ENCODE results near the gene ZNF266.

DNA sequence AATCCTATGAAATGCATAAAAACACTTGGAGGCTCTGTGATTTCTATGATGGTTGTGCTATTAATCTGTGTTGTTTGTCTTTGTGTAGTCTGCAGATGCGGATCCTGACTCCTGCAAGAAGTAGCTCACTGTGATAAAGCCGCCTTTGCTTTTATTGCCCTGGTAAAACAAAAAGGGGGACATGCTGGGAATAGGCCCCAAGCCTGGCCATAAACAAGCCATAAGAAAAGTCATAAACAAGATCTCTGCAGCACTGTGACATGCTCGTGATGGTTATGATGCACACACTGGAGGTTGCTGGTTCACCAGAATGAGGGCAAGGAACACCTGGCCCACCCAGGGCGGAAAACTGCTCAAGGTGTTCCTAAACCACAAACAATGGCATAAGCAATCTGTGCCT lies 26.6 kb upstream of the ZNF266 start:
- TF ChIP-seq YY1 (IDR thresholded peaks at IDR 0.05; ENCODE audit: low read depth, low read length) = no peak
- TF ChIP-seq, protein P1, sequence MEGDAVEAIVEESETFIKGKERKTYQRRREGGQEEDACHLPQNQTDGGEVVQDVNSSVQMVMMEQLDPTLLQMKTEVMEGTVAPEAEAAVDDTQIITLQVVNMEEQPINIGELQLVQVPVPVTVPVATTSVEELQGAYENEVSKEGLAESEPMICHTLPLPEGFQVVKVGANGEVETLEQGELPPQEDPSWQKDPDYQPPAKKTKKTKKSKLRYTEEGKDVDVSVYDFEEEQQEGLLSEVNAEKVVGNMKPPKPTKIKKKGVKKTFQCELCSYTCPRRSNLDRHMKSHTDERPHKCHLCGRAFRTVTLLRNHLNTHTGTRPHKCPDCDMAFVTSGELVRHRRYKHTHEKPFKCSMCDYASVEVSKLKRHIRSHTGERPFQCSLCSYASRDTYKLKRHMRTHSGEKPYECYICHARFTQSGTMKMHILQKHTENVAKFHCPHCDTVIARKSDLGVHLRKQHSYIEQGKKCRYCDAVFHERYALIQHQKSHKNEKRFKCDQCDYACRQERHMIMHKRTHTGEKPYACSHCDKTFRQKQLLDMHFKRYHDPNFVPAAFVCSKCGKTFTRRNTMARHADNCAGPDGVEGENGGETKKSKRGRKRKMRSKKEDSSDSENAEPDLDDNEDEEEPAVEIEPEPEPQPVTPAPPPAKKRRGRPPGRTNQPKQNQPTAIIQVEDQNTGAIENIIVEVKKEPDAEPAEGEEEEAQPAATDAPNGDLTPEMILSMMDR (IDR thresholded peaks at IDR 0.05; ENCODE audit: control extremely low read depth in 1 of 3, insufficient read depth in 1 of 3, low read depth in 1 of 3, low read length in 3 of 3) = no peak
- no peak for TF ChIP-seq RBBP5 (IDR thresholded peaks at IDR 0.05; ENCODE audit: borderline replicate concordance, low read depth, low read length)
- TF ChIP-seq JUND (IDR thresholded peaks at IDR 0.05; ENCODE audit: low read length) = no peak
